ENCODE data around the gene KIAA1958.

The KIAA1958 gene

DNA sequence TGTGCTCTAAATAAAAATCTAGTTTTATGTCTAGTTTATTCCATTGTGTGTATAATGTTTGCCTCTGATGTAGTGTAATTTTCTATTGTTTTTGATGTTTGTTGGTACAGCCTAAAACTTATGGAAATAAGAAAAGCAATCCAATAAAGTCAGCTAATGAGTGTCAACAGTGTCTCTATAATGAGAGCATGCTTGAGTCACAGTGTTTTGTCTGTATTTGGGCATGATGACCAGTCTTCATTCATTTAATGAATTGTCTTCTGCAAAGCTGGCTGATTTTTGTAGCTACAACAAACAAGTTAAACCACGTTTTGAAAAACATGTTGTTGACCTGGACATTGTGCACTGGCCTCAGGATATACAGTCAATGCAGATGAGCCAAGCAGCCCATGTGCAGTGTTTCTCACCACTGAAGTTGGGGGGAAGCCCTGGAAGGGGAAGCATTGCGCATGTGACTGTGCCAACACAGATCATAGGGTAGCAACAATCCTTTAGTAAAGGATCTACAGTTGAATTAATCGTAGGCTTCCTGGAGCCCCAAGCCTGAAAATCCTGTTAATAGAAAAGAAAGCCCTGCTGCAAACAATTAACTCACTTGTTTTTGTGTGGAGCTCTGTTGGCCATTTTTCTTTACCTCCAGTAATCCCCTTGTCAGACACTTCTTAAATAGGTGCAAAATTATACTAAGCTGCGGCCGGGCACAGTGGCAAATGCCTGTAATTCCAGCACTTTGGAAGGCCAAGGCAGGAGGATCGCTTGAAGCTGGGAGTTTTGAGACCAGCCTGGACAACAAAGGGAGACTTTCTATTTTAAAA lies 143.3 kb downstream of the KIAA1958 start:
- ChIA-PET CTCF (no interaction called here), POLR2A (no interaction called here)
- TF ChIP-seq HDGF (IDR thresholded peaks at IDR 0.05; ENCODE audit: borderline replicate concordance) = no peak
- DNase-seq (ENCODE audit: extremely low spot score) = no peak

DNA sequence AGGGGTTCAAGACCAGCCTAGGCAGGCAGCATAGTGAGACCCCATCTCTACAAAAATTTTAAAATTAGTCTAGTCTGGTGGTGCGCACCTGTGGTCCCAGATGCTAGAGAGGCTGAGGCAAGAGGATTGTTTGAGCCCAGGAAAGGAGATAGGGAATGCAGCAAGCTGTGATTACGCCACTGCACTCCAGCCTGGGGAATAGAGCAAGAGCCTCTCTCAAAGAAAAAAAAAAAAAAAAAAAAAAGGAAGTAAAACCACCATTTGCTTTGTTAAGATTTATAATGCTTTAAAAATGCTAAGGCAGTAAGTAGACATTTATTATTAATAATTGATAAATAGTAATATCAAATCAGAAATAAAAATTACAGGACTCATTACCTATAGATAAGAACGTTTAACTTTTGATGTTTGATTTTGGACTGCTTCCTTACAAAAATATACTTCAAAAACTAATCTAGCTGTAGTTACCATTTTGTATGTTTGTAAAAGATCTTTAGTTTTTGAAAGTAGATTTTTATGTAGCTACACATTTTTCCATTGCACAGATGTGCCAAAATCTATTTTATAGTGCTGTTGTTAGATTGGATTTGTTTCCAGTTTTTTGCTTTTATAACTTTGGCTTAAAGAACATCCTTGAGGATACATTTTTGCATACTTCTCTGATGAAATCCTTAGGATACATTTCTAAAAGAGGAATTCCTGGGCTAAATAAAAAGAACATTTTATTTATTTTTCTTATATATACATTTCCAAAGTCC lies 144.9 kb downstream of the KIAA1958 start:
- CTCF ChIA-PET = no interaction called here
- TF ChIP-seq BHLHE40 (IDR thresholded peaks at IDR 0.05; ENCODE audit: borderline replicate concordance) (no peak), FOXK2 (IDR thresholded peaks at IDR 0.05) (no peak), FOXM1 (IDR thresholded peaks at IDR 0.05; ENCODE audit: borderline replicate concordance) (no peak), ARNT (IDR thresholded peaks at IDR 0.05) (no peak), HDGF (IDR thresholded peaks at IDR 0.05; ENCODE audit: borderline replicate concordance) (no peak), TARDBP (IDR thresholded peaks at IDR 0.05) (no peak), LEF1 (IDR thresholded peaks at IDR 0.05; ENCODE audit: borderline replicate concordance) (no peak), ELF4 (IDR thresholded peaks at IDR 0.05) (no peak), L3MBTL2 (conservative IDR thresholded peaks at IDR 0.05) (no peak), SP1 (IDR thresholded peaks at IDR 0.05) (no peak), NFRKB (IDR thresholded peaks at IDR 0.05) (no peak), ZNF384 (IDR thresholded peaks at IDR 0.05) (no peak), CTBP1 (IDR thresholded peaks at IDR 0.05; ENCODE audit: borderline replicate concordance) (no peak), FOXA1 (IDR thresholded peaks at IDR 0.05) (no peak), SUZ12 (IDR thresholded peaks at IDR 0.05) (no peak)
- TF ChIP-seq, protein P1, sequence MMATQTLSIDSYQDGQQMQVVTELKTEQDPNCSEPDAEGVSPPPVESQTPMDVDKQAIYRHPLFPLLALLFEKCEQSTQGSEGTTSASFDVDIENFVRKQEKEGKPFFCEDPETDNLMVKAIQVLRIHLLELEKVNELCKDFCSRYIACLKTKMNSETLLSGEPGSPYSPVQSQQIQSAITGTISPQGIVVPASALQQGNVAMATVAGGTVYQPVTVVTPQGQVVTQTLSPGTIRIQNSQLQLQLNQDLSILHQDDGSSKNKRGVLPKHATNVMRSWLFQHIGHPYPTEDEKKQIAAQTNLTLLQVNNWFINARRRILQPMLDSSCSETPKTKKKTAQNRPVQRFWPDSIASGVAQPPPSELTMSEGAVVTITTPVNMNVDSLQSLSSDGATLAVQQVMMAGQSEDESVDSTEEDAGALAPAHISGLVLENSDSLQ (IDR thresholded peaks at IDR 0.05) = no peak

DNA sequence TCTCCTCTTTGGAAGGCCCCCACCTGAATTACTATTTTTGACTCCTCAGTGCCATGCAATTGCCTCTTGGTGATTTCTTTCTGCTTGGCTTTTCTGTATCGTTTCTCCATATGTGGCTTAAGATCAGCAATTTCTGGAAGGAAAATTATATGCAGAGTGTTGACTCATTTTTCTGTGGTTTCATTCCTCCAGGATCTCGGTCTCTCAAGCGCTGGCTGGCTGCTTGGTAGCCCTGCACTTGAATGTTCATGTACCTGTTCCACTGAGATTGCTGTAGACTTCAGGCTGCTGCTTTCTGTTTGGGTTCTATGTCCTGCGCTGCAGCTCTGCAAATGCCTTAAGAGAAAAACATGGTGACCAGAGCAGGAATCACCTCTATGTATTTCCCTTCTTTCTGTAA lies 153.7 kb downstream of the KIAA1958 start:
- no peak for TF ChIP-seq ELF4 (IDR thresholded peaks at IDR 0.05)
- TF ChIP-seq ZNF384 (IDR thresholded peaks at IDR 0.05) = no peak
- no peak for TF ChIP-seq CTBP1 (IDR thresholded peaks at IDR 0.05; ENCODE audit: borderline replicate concordance)
- TF ChIP-seq TARDBP (IDR thresholded peaks at IDR 0.05) = no peak
- TF ChIP-seq SUZ12 (IDR thresholded peaks at IDR 0.05) = no peak
- TF ChIP-seq FOXK2 (IDR thresholded peaks at IDR 0.05) = no peak
- no peak for TF ChIP-seq FOXM1 (IDR thresholded peaks at IDR 0.05; ENCODE audit: borderline replicate concordance)
- TF ChIP-seq FOXA1 (IDR thresholded peaks at IDR 0.05) = no peak
- POLR2A ChIA-PET = no interaction called here
- CTCF ChIA-PET = no interaction called here
- DNase-seq (ENCODE audit: extremely low spot score) = no peak

More for the DNA sequence above, 144.9 kb downstream of the KIAA1958 start:
- DNase-seq (ENCODE audit: extremely low spot score) = no peak
- POLR2A ChIA-PET = no interaction called here

DNA sequence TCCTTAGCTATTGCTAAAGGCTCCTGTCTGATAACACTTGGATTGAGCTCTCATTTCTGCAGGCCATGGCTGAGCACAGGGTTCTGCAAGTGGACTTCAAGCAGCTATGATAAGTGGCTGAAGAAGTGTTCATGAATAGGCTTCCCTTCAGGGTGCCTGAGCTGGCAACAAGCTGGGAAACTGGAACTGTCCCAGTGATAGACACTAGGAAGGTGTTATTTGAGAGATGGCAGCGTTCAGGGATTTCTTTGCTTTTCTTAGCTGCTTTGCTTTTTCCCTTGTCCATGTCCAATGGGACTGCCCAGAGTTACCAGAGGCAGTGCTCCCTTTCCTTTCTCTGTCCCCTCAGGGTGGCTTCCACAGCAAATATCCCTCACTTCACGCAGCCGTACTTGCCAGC lies 155.5 kb downstream of the KIAA1958 start:
- POLR2A ChIA-PET = no interaction called here
- no peak for DNase-seq (ENCODE audit: extremely low spot score)
- no peak for TF ChIP-seq L3MBTL2 (conservative IDR thresholded peaks at IDR 0.05)
- TF ChIP-seq ZNF384 (IDR thresholded peaks at IDR 0.05) = no peak
- TF ChIP-seq HDGF (IDR thresholded peaks at IDR 0.05; ENCODE audit: borderline replicate concordance) = no peak
- no peak for TF ChIP-seq FOXM1 (IDR thresholded peaks at IDR 0.05; ENCODE audit: borderline replicate concordance)
- TF ChIP-seq CTBP1 (IDR thresholded peaks at IDR 0.05; ENCODE audit: borderline replicate concordance) = no peak
- no peak for TF ChIP-seq SP1 (IDR thresholded peaks at IDR 0.05)
- TF ChIP-seq ELF4 (IDR thresholded peaks at IDR 0.05) = no peak
- no peak for TF ChIP-seq SUZ12 (IDR thresholded peaks at IDR 0.05)
- no peak for TF ChIP-seq LEF1 (IDR thresholded peaks at IDR 0.05; ENCODE audit: borderline replicate concordance)
- TF ChIP-seq, protein P1 (IDR thresholded peaks at IDR 0.05) = no peak
- no peak for TF ChIP-seq ARNT (IDR thresholded peaks at IDR 0.05)
- TF ChIP-seq NFRKB (IDR thresholded peaks at IDR 0.05) = no peak
- no peak for TF ChIP-seq TARDBP (IDR thresholded peaks at IDR 0.05)
- no peak for TF ChIP-seq FOXA1 (IDR thresholded peaks at IDR 0.05)
- no peak for TF ChIP-seq BHLHE40 (IDR thresholded peaks at IDR 0.05; ENCODE audit: borderline replicate concordance)
- TF ChIP-seq FOXK2 (IDR thresholded peaks at IDR 0.05) = no peak
- CTCF ChIA-PET = interaction anchor here (0.6 kb wide), 1 partner anchor 47 kb away, joined by 3 read pairs; no protein-coding TSS in a partner anchor

DNA sequence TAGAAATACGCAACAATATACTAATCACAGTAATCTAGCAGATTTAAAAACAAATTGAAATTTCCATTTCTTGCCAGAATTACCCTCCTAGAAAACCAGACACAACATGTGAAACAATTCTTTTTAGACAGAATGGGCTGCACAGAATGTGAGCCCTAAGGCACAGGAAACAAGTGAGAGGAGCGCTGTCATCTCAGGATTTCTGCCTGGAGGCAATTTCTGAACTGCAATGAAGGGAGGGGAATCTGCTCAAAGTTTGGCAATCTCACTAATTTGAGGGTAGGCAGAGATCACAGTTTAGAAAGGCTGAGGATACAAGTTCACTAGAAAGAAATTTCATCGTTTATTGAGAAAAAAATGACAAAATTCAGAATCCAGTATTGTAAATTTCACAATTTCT lies 161.0 kb downstream of the KIAA1958 start:
- POLR2A ChIA-PET = no interaction called here
- CTCF ChIA-PET = no interaction called here

More for the DNA sequence above, 161.0 kb downstream of the KIAA1958 start:
- no peak for DNase-seq (ENCODE audit: extremely low spot score)
- TF ChIP-seq, protein P1 (IDR thresholded peaks at IDR 0.05) = no peak
- no peak for TF ChIP-seq BHLHE40 (IDR thresholded peaks at IDR 0.05; ENCODE audit: borderline replicate concordance)
- no peak for TF ChIP-seq L3MBTL2 (conservative IDR thresholded peaks at IDR 0.05)
- TF ChIP-seq TARDBP (IDR thresholded peaks at IDR 0.05) = no peak
- no peak for TF ChIP-seq SP1 (IDR thresholded peaks at IDR 0.05)
- no peak for TF ChIP-seq FOXA1 (IDR thresholded peaks at IDR 0.05)
- TF ChIP-seq SUZ12 (IDR thresholded peaks at IDR 0.05) = no peak
- TF ChIP-seq LEF1 (IDR thresholded peaks at IDR 0.05; ENCODE audit: borderline replicate concordance) = no peak
- TF ChIP-seq FOXM1 (IDR thresholded peaks at IDR 0.05; ENCODE audit: borderline replicate concordance) = no peak
- TF ChIP-seq ARNT (IDR thresholded peaks at IDR 0.05) = no peak
- no peak for TF ChIP-seq ELF4 (IDR thresholded peaks at IDR 0.05)
- no peak for TF ChIP-seq NFRKB (IDR thresholded peaks at IDR 0.05)
